WERI-Rb-1 (cell line): ENCODE results near the gene RNF32.
"Not testable (repeated sequence)": the region's sequence is repeated elsewhere in the genome, so short reads cannot be mapped to it uniquely, and the experiment has no call there.

Source experiments
- DNase-seq: peaks from one replicate; pipeline ENCODE4 v3.0.0-alpha.2; 2020
- H3K27ac ChIP-seq: fragments of 250-450 bp; sonication (Bioruptor Pico); 2 replicates; pipeline ENCODE4 v1.5.1; 2020; ENCODE audit warnings: mild to moderate bottlenecking, moderate library complexity
- H3K27me3 ChIP-seq: fragments of 250-450 bp; sonication (Bioruptor Pico); 2 replicates; pipeline ENCODE4 v1.5.1; 2021; ENCODE audit warnings: mild to moderate bottlenecking, low read depth, moderate library complexity; ENCODE audit not compliant: insufficient read depth, severe bottlenecking
- H3K36me3 ChIP-seq: fragments of 250-450 bp; sonication (Bioruptor Pico); 2 replicates; pipeline ENCODE4 v1.5.1; 2020; ENCODE audit warnings: mild to moderate bottlenecking, moderate library complexity
- H3K4me3 ChIP-seq: 2 replicates; pipeline ENCODE4 v1.5.1; 2011; ENCODE audit warnings: low read depth, mild to moderate bottlenecking, control low read depth, low read length
- H3K9me3 ChIP-seq: fragments of 250-450 bp; sonication (Bioruptor Pico); 2 replicates; pipeline ENCODE4 v1.5.1; 2021; ENCODE audit warnings: mild to moderate bottlenecking, moderate library complexity; ENCODE audit not compliant: severe bottlenecking
- CTCF ChIP-seq: IDR thresholded peaks from 2 replicates; pipeline ENCODE4 v1.5.1; 2011; ENCODE audit warnings: low read depth, mild to moderate bottlenecking, control low read depth, inconsistent platforms, low read length

Gene RNF32

GRCh38 chr7:156617215-156617614 lies 23.4 kb upstream of the RNF32 start:
- H3K36me3 ChIP-seq, result no peaks in the 10 kb centered on the region
- DNase-seq, result no peak
- H3K9me3 ChIP-seq, result peaks cover 8% of the 10 kb centered on the region
- H3K27me3 ChIP-seq, result peaks cover 88% of the 10 kb centered on the region
- no peak overlapping the region for H3K27ac ChIP-seq
- TF ChIP-seq CTCF, result no peak
- H3K4me3 ChIP-seq, result no peak overlapping the region

- Histone ChIP-seq H3K9me3 (peaks cover 8% of the 10 kb centered on the region), H3K27me3 (peaks cover 88% of the 10 kb centered on the region), H3K27ac (no peak overlapping the region), H3K4me3 (no peak overlapping the region), H3K36me3 (no peaks in the 10 kb centered on the region)
- DNase-seq, result no peak
- TF ChIP-seq CTCF, result no peak
Measured at GRCh38 chr7:156618078-156618779, 22.3 kb upstream of the RNF32 start.

GRCh38 chr7:156618780-156619367 lies 21.7 kb upstream of the RNF32 start:
- H3K27me3 ChIP-seq, result peaks cover 90% of the 10 kb centered on the region
- peaks cover 8% of the 10 kb centered on the region for H3K9me3 ChIP-seq
- no peak for TF ChIP-seq CTCF
- no peak overlapping the region for H3K27ac ChIP-seq
- no peak for DNase-seq
- no peak overlapping the region for H3K4me3 ChIP-seq
- H3K36me3 ChIP-seq, result no peaks in the 10 kb centered on the region

- H3K36me3 ChIP-seq, H3K9me3 ChIP-seq, DNase-seq, H3K27ac ChIP-seq, H3K4me3 ChIP-seq: not testable (repeated sequence)
- peaks cover 89% of the 10 kb centered on the region for H3K27me3 ChIP-seq
Measured at GRCh38 chr7:156619488-156620290, 20.9 kb upstream of the RNF32 start.

GRCh38 chr7:156620291-156620675 lies 20.3 kb upstream of the RNF32 start:
- Histone ChIP-seq H3K27ac (no peak overlapping the region), H3K9me3 (peaks cover 8% of the 10 kb centered on the region), H3K36me3 (no peaks in the 10 kb centered on the region), H3K27me3 (peaks cover 88% of the 10 kb centered on the region), H3K4me3 (no peak overlapping the region)
- DNase-seq, result no peak
- TF ChIP-seq CTCF, result no peak

GRCh38 chr7:156621652-156622051 lies 18.9 kb upstream of the RNF32 start:
- Histone ChIP-seq H3K27ac (no peak overlapping the region), H3K4me3 (no peak overlapping the region), H3K9me3 (peaks cover 8% of the 10 kb centered on the region), H3K27me3 (peaks cover 84% of the 10 kb centered on the region), H3K36me3 (no peaks in the 10 kb centered on the region)
- DNase-seq, result no peak
- TF ChIP-seq CTCF, result no peak
